Measurements from ENCODE around the gene MEF2A. TPM values are rescaled to one million over a fixed set of nuclear protein-coding genes. Genes with fewer than 3 reads are reported as not detected.
"Not testable (repeated sequence)": the region's sequence is repeated elsewhere in the genome, so short reads cannot be mapped to it uniquely, and the experiment has no call there.

The MEF2A gene
- polyA plus RNA-seq, 1 donor from 2014 or later, result 53.9 TPM

GRCh38 chr15:99631255-99631654, 65.5 kb downstream of the MEF2A start:
- H3K27me3 Mint-ChIP-seq, result no peaks in the 10 kb centered on the region
- H3K4me1 Mint-ChIP-seq, result peaks cover 36 to 54% (median 47%) of the 10 kb centered on the region in 3 donors
- H3K4me3 Mint-ChIP-seq, result peak overlapping the region; percentile 54 to 79 (median 70)

DNA sequence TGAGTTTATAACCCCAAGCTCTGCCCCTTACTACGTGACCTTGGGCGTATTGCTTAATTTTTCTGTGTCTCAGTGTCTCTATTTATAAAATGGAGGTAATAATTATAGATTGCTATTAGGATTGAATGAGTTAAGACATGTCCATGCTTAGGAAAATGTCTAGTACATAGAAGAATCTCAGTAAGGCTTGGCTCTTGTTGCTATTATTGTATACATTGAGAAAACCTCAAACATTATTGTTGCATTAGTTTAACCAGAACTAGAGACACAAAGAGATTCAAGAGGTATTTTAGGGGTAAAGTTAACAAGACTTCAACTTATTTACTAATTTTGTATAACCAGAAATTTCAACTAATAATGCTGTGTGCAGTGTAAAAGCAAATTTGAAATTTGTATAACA, 66.7 kb downstream of the MEF2A start:
- Mint-ChIP-seq H3K27ac (peak overlapping the region in 1 of 3 donors; percentile 86), H3K4me1 (peaks cover 32 to 49% (median 47%) of the 10 kb centered on the region in 3 donors), H3K27me3 (no peaks in the 10 kb centered on the region), H3K9me3 (peaks cover 0 to 2% (median 0%) of the 10 kb centered on the region in 3 donors), H3K36me3 (peaks cover 11% of the 10 kb centered on the region), H3K4me3 (peak overlapping the region in 1 of 4 donors; percentile 53)

More at GRCh38 chr15:99631255-99631654, 65.5 kb downstream of the MEF2A start:
- H3K36me3 Mint-ChIP-seq, result peaks cover 9% of the 10 kb centered on the region
- peak overlapping the region; percentile 74 to 98 (median 90) for H3K27ac Mint-ChIP-seq
- H3K9me3 Mint-ChIP-seq, result peaks cover 0 to 2% (median 0%) of the 10 kb centered on the region in 3 donors

DNA sequence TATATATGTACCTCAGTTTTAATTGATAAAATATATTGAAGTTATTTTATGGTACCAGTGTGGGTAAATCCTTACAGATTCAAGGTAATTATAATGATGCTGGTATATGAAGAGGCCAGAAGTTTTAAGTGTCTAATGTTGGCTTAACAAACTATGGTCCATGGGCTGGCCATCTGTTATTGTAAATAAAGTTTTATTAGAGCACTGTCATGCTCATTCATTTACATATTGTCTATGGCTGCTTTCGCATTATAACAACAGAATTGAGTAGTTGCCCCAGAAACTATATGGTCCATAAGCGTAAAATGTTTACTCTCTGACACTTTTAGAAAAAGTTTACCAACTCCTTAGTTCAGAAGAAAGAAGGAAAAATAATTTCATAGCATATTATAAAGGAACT, 67.9 kb downstream of the MEF2A start:
- H3K4me1 Mint-ChIP-seq, result peaks cover 23 to 46% (median 44%) of the 10 kb centered on the region in 3 donors
- no peak overlapping the region for H3K4me3 Mint-ChIP-seq
- H3K36me3 Mint-ChIP-seq, result peaks cover 12% of the 10 kb centered on the region
- no peaks in the 10 kb centered on the region for H3K27me3 Mint-ChIP-seq
- H3K9me3 Mint-ChIP-seq, result peaks cover 0 to 2% (median 0%) of the 10 kb centered on the region in 3 donors
- H3K27ac Mint-ChIP-seq, result no peak overlapping the region

GRCh38 chr15:99634576-99634975, 68.8 kb downstream of the MEF2A start:
- peak overlapping the region in 1 of 3 donors; percentile 37 for H3K27ac Mint-ChIP-seq
- H3K4me3 Mint-ChIP-seq, result peak overlapping the region in 1 of 4 donors; percentile 29
- H3K36me3 Mint-ChIP-seq, result peaks cover 12% of the 10 kb centered on the region
- H3K9me3 Mint-ChIP-seq, result peaks cover 0 to 2% (median 0%) of the 10 kb centered on the region in 3 donors
- H3K4me1 Mint-ChIP-seq, result peaks cover 23 to 50% (median 42%) of the 10 kb centered on the region in 3 donors
- no peaks in the 10 kb centered on the region for H3K27me3 Mint-ChIP-seq

DNA sequence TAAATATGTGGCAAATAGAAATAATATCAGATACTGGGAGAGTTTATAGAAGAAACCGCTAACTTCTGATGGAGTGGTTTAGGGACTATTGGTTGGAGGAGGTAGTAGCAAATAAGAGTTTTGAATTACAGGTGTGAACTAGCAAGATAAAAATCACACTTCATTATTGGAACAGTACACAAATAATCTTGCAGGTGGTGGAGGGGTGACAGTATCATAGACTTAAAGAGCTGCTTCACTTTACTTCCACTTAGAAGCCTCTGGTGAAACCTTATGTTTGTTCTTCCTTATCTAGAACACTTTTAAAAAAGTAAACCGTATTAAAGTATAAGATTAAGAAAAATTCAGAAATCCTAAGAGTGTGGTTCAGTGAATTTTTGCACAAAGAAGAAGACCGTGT, 69.4 kb downstream of the MEF2A start:
- H3K4me3 Mint-ChIP-seq, result no peak overlapping the region
- H3K4me1 Mint-ChIP-seq, result peaks cover 20 to 48% (median 43%) of the 10 kb centered on the region in 3 donors
- H3K36me3 Mint-ChIP-seq, result peaks cover 12% of the 10 kb centered on the region
- H3K27me3 Mint-ChIP-seq, result no peaks in the 10 kb centered on the region
- H3K27ac Mint-ChIP-seq, result peak overlapping the region in 2 of 3 donors; percentile 37 to 67
- H3K9me3 Mint-ChIP-seq, result peaks cover 0 to 2% (median 0%) of the 10 kb centered on the region in 3 donors

DNA sequence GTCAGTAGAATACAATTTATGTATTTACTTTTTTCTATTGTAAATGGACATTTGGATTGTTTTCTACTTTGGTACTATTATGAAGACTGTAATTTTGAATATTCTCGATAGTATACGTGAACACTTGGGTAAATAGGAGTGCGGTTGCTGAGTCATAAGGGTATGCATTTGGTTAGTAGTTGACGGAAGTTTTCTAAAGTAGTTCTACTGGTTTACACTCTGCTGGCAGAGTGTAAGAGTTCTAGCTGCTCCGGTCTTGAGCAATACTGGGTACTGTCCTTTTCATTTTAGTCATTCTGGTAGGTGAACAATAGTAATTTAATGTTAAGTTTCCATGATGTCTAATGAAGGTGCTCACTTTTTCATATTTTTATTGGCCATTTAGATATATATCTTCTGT, 70.0 kb downstream of the MEF2A start:
- H3K27me3 Mint-ChIP-seq, result no peaks in the 10 kb centered on the region
- H3K4me3 Mint-ChIP-seq, result no peak overlapping the region
- H3K9me3 Mint-ChIP-seq, result peaks cover 0 to 2% (median 0%) of the 10 kb centered on the region in 3 donors
- H3K27ac Mint-ChIP-seq, result peak overlapping the region in 1 of 3 donors; percentile 34
- H3K36me3 Mint-ChIP-seq, result peaks cover 12% of the 10 kb centered on the region
- peaks cover 15 to 42% (median 36%) of the 10 kb centered on the region in 3 donors for H3K4me1 Mint-ChIP-seq

DNA sequence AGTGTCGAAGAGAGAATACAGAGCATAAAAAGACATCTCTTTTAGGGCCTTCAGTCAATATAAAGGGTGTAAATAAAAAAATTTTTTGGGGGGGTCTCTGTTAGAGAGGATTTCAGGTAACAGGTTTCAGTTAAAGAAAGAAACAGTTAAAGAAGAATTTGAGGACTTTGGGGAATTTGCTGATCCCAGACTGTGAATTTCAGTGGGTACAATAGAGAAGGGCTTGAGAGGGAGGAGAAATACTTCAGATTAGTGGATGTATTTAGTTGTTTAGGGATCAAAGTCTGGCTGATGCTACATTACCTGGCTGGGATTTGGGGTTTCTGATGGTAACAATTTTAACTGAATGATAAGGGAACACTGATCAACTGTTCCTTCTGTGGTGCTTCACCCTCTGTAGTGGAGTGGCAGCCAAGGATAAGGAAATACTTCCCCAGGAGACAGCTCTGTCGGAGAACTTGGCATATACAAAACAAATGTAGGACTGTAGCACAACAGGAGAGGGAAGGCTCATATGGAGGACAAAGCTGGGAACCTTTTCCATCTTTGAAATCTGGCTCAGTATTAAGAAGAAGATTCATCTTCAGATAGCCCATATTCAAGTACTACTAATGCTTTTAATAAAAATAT, 79.2 kb downstream of the MEF2A start:
- Mint-ChIP-seq H3K9me3 (peaks cover 4 to 8% (median 4%) of the 10 kb centered on the region in 3 donors), H3K4me1 (peaks cover 5 to 14% (median 12%) of the 10 kb centered on the region in 3 donors), H3K4me3 (no peak overlapping the region), H3K27ac (no peak overlapping the region), H3K36me3 (peaks cover 18% of the 10 kb centered on the region), H3K27me3 (no peaks in the 10 kb centered on the region)

DNA sequence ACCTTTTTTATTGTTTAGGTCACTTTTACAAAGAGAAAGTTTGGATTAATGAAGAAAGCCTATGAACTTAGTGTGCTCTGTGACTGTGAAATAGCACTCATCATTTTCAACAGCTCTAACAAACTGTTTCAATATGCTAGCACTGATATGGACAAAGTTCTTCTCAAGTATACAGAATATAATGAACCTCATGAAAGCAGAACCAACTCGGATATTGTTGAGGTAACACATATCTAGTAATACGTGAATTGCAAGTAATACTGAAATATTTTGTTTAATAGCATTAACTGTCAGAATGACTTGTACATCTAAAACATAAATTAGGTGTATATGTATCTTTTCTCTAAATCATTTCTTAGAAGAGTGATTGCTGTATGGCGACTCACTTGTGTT, 79.8 kb downstream of the MEF2A start:
- Mint-ChIP-seq H3K27me3 (no peaks in the 10 kb centered on the region), H3K4me1 (peaks cover 5 to 14% (median 12%) of the 10 kb centered on the region in 3 donors), H3K4me3 (no peak overlapping the region), H3K36me3 (peaks cover 18% of the 10 kb centered on the region), H3K9me3 (peaks cover 4 to 8% (median 4%) of the 10 kb centered on the region in 3 donors), H3K27ac (no peak overlapping the region)

DNA sequence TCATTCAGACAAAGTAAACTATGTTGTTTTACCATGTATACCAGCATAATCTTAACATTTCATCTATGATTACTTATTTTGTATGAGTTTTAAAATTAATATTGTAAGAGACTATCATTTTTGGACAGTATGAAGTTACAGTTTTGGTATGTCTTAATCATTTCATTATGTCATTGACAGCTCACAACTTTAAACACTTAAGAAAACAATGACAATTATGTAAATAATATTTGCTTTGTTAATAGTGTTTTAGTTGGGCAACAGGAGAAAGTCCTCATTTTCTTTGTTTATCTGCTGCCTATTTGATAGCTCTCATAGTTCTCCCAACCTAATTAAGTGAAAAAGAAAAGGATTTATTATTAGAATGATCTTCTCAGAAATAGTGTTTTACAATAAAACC, 80.2 kb downstream of the MEF2A start:
- Mint-ChIP-seq H3K27me3 (no peaks in the 10 kb centered on the region), H3K4me1 (peaks cover 5 to 14% (median 12%) of the 10 kb centered on the region in 3 donors), H3K27ac (no peak overlapping the region), H3K36me3 (peaks cover 17% of the 10 kb centered on the region), H3K9me3 (peaks cover 4 to 8% (median 4%) of the 10 kb centered on the region in 3 donors), H3K4me3 (peak overlapping the region in 1 of 4 donors; percentile 7)

DNA sequence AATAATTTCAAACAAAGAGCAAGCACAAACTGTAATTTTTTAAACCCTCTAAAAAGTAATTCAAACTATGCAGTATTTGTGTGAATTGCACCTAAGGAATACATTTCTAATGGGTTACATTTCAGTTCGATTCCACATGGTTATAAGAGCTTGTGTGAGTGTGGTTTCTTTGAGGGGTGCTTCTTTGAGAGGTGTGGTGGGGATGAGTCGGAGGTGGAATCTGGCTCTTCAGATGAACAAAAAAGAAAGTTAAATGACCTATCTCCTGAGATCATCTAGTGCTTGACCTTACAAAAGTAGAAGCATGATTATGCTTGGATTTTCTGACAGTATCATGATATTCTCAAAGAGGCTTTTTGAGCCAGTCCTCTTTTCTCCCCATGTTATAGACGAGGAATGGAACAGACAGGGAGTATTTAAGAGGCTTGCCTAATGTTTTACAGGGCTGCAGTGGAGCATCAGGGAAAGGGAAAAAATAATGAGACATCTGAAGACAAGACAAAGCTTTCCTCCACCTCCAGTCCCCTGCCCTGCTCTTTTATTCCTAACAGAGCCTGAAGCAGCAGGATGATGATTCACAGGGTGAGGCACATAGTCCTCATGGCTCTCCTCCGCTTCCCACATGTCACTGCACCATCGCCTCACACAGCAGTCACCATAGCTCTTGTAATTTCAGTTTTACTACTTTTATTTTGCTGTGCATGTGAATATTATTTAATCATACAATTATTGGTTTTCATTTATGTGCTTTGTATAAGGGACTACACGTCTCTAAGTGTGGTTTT, 85.4 kb downstream of the MEF2A start:
- Mint-ChIP-seq H3K4me1 (peaks cover 6 to 13% (median 10%) of the 10 kb centered on the region in 3 donors), H3K27ac (no peak overlapping the region), H3K36me3 (peaks cover 8% of the 10 kb centered on the region), H3K27me3 (no peaks in the 10 kb centered on the region), H3K9me3 (peaks cover 0 to 6% (median 2%) of the 10 kb centered on the region in 3 donors), H3K4me3 (no peak overlapping the region)

DNA sequence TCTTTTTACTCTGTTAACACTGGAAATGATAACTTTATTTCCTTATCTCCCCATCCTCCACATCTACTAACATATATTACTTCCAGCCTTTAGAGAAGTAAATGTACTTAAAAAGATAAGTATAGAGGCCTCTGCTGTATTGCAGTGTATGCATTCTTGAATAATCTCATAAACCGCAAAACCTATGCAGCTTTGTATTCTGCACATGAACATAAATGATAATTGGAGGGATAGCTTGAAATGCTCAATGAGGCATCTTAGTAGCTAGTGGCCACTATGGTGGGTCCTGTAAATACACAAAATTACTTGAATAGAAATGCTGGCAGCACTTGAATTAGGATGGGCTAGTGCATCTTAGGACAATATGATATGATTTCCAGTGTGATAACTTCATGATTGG, 90.4 kb downstream of the MEF2A start:
- no peaks in the 10 kb centered on the region for H3K9me3 Mint-ChIP-seq
- H3K27me3 Mint-ChIP-seq, result no peaks in the 10 kb centered on the region
- H3K27ac Mint-ChIP-seq, result no peak overlapping the region
- no peak overlapping the region for H3K4me3 Mint-ChIP-seq
- H3K36me3 Mint-ChIP-seq, result peaks cover 5% of the 10 kb centered on the region
- peaks cover 23 to 31% (median 26%) of the 10 kb centered on the region in 3 donors for H3K4me1 Mint-ChIP-seq

DNA sequence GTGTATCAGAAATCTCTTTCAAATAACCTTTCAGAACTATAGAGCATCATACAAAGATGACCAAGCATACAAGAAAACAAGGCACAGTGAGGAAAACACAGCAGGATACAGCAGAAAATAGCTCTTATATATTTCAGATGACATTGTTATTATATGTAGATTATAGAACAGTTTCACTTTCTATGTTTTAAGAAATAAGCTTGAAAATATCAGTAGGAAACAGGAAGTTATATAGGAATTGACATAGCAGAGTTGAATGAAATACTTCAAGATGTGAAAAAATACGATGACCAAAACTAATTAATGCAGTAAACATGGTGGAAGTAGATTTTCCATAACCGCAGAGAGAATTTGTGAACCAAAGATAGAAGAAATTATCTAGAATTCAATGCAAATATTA, 92.2 kb downstream of the MEF2A start:
- Mint-ChIP-seq H3K27ac (peak overlapping the region in 1 of 3 donors; percentile 4), H3K4me1 (peaks cover 19 to 35% (median 26%) of the 10 kb centered on the region in 3 donors)

DNA sequence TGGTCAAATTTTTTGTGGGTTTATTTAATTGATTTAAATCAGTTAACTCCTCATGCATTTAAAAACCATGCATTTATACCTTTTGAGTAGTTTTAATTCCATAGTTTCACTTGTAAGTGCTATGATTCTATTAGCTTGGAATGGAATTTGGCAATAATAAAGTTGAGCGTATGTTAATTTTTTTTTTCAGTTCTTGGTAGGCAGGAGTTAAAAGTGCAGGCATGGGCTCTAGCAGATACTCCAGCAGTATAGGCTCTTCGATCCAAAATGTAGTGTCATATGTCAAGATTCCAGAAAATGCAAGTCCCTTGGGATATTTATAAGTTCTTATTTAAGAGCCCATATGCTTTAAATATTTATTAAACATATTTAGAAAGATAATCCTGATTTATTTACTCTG, 97.1 kb downstream of the MEF2A start:
- peaks cover 4 to 22% (median 13%) of the 10 kb centered on the region in 3 donors for H3K4me1 Mint-ChIP-seq

More for the DNA sequence above, 92.2 kb downstream of the MEF2A start:
- H3K36me3 Mint-ChIP-seq, result peaks cover 5% of the 10 kb centered on the region
- H3K27me3 Mint-ChIP-seq, result no peaks in the 10 kb centered on the region
- no peak overlapping the region for H3K4me3 Mint-ChIP-seq
- no peaks in the 10 kb centered on the region for H3K9me3 Mint-ChIP-seq

GRCh38 chr15:99666073-99666472, 100.3 kb downstream of the MEF2A start:
- not testable (repeated sequence) for H3K36me3 Mint-ChIP-seq, H3K27me3 Mint-ChIP-seq, H3K4me3 Mint-ChIP-seq, H3K9me3 Mint-ChIP-seq
- Mint-ChIP-seq H3K27ac (peak overlapping the region in 1 of 3 donors; percentile 52), H3K4me1 (peaks cover 0 to 11% (median 3%) of the 10 kb centered on the region in 3 donors)

More for the DNA sequence above, 97.1 kb downstream of the MEF2A start:
- no peaks in the 10 kb centered on the region for H3K27me3 Mint-ChIP-seq
- H3K9me3 Mint-ChIP-seq, result peaks cover 0 to 4% (median 3%) of the 10 kb centered on the region in 3 donors
- peaks cover 13% of the 10 kb centered on the region for H3K36me3 Mint-ChIP-seq
- no peak overlapping the region for H3K27ac Mint-ChIP-seq
- no peak overlapping the region for H3K4me3 Mint-ChIP-seq

DNA sequence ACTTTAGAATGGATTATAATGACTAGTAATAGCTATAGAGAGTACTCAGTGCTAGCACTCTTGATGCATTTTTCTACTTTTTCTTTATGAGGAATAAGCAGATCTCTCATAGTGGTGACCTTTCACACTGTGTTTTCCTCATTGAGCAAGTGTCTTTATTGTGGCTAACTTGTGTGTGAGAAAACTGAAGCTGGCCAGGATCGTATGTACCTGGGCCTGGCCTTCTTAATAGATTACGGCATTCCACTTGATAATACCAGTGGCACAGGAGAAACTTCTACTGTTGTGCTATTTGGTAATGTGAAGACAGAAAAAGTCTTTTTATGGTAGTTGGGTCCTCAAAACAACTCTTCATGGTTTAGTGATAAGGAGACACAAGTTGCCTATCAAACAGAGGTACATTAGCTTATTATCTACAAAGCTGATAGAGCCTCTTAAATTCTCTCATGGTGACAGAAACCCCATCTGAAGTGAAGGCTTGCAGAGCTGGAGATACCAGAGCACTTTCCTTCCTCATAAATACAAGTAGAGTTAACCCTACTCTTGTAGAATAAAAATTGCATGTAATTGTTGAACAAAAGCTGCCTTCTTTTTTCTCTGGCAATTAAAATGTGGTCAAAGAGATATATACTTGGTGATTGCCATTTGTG, 102.9 kb downstream of the MEF2A start:
- peaks cover 0 to 7% (median 3%) of the 10 kb centered on the region in 3 donors for H3K4me1 Mint-ChIP-seq
- H3K27ac Mint-ChIP-seq, result no peak overlapping the region
- peaks cover 0 to 4% (median 3%) of the 10 kb centered on the region in 3 donors for H3K9me3 Mint-ChIP-seq
- H3K27me3 Mint-ChIP-seq, result no peaks in the 10 kb centered on the region
- no peak overlapping the region for H3K4me3 Mint-ChIP-seq
- peaks cover 8% of the 10 kb centered on the region for H3K36me3 Mint-ChIP-seq
